Cardiac fibroblast (primary cell): ENCODE results near the gene LRRC63.

Experiments
- DNase-seq, 2 donors: peaks; one replicate each; pipeline versions ENCODE4 v3.0.0 to v3.0.0-alpha.2; 2010; ENCODE audit warnings: low read depth in 2 of 2
- H3K4me3 ChIP-seq, 2 donors: replicated peaks in 1 of 2; 1 replicate in 1 of 2; 2 replicates in 1 of 2; pipeline ENCODE4 v1.5.1; 2011; ENCODE audit warnings: low read depth in 2 of 2, low read length in 2 of 2, mild to moderate bottlenecking in 2 of 2, moderate library complexity in 1 of 2
- CTCF ChIP-seq: IDR thresholded peaks from one replicate; pipeline ENCODE4 v1.5.1; 2011; ENCODE audit warnings: low read depth, mild to moderate bottlenecking, low read length, inconsistent platforms

LRRC63 gene

GRCh38 chr13:46324976-46325375, 113.2 kb downstream of the LRRC63 start:
- peak; percentile 15 to 68 for DNase-seq
- no peak for TF ChIP-seq CTCF

More at GRCh38 chr13:46324976-46325375, 113.2 kb downstream of the LRRC63 start:
- no peak overlapping the region for H3K4me3 ChIP-seq
